Stimulated activated naive CD4-positive, alpha-beta T cell treated with Interleukin-2 at 50 U/mL for 16 hours (primary cell): ENCODE results near the gene SDCCAG8.

Source experiments
- DNase-seq: peaks from one replicate; lab custom pipeline; 2025; lab: John Stamatoyannopoulos, UW

SDCCAG8 gene

GRCh38 chr1:243483071-243483771 is 227.4 kb downstream of the SDCCAG8 start:
- no peak for DNase-seq

- no peak for DNase-seq
Observed at GRCh38 chr1:243483952-243484351, 228.1 kb downstream of the SDCCAG8 start.

GRCh38 chr1:243487036-243487648 is 231.3 kb downstream of the SDCCAG8 start:
- no peak for DNase-seq

GRCh38 chr1:243487649-243488227 is 231.9 kb downstream of the SDCCAG8 start:
- no peak for DNase-seq

GRCh38 chr1:243488459-243489157 is 232.8 kb downstream of the SDCCAG8 start:
- DNase-seq, result no peak

GRCh38 chr1:243489158-243489527 is 233.3 kb downstream of the SDCCAG8 start:
- DNase-seq, result no peak

GRCh38 chr1:243489681-243490546 is 234.1 kb downstream of the SDCCAG8 start:
- no peak for DNase-seq

- DNase-seq, result no peak
Observed at GRCh38 chr1:243490748-243491686, 235.2 kb downstream of the SDCCAG8 start.

GRCh38 chr1:243493156-243494129 is 237.6 kb downstream of the SDCCAG8 start:
- no peak for DNase-seq

- DNase-seq, result no peak
Observed at GRCh38 chr1:243494741-243495431, 239.0 kb downstream of the SDCCAG8 start.

GRCh38 chr1:243495442-243496186 is 239.8 kb downstream of the SDCCAG8 start:
- DNase-seq, result no peak

GRCh38 chr1:243496187-243496646 is 240.4 kb downstream of the SDCCAG8 start:
- no peak for DNase-seq

GRCh38 chr1:243496806-243497205 is 241.0 kb downstream of the SDCCAG8 start:
- DNase-seq, result no peak

- no peak for DNase-seq
Observed at GRCh38 chr1:243497939-243498681, 242.3 kb downstream of the SDCCAG8 start.

- DNase-seq, result no peak
Observed at GRCh38 chr1:243499248-243499647, 243.4 kb downstream of the SDCCAG8 start.

GRCh38 chr1:243499711-243500110 is 243.9 kb downstream of the SDCCAG8 start:
- DNase-seq, result no peak

- no peak for DNase-seq
Observed at GRCh38 chr1:243500512-243500911, 244.7 kb downstream of the SDCCAG8 start.
